GM21619 (cell line): ENCODE data around the gene PACS1.

Source experiments
- ATAC-seq: cut with Tn5 transposase; IDR thresholded peaks from one replicate; pipeline ENCODE4 v1.9.1; 2021; ENCODE audit not compliant: unreplicated experiment

Gene PACS1

DNA sequence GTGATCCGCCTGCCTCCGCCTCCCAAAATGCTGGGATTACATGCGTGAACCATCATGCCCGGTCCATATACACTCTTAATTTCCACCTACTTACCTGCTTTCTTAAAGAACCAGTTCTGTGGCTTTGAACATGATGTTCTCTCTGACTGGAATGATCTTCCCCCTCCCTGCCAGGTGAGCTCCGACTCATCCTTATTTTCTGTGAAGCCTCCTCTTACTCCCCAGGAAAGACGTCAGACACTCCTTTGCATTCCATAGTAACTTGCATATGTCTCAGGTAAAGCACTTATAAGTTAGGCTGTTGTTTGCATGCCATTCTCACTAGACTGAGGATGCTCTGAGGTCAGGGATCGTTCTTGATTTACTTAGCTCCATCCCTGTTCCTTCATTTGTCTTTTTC is 106.6 kb downstream of the PACS1 start:
- no peak for ATAC-seq

DNA sequence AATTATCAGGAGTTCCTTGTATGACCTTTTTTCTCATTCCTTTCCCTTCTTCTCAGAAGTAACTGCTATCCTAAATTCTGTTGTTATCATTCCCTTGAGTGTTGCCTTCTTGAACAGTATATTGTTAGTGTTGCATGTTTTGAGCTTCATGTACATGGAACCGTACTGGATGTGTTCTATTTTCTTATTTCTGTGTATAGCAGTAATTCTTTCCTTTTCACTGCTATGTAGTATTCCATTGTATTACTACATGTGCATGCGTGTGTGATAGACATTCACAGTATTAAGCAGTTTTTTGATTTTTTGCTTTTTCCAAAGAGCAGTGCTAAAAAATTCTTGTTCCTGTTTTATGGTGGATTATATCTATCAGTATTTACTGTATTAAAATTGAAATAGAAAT is 108.1 kb downstream of the PACS1 start:
- no peak for ATAC-seq

DNA sequence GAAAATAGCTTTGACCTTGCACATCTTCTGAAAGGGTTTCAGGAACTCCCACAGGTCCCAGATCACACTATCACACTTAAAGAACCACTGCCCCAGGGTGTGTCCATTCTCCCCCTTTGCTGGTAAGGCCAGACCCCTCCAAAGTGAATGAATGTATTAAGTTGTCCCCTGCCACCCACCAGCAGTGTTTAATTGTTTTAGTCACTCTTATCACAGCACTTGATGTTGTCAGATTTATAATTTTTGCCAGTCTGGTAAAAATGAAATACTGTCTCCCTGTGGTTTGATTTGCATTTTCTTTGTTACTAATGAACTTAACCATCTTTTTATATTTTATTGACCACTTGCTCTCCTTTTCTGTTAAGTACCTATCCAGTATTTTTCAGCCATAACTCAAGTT is 108.8 kb downstream of the PACS1 start:
- ATAC-seq = no peak

DNA sequence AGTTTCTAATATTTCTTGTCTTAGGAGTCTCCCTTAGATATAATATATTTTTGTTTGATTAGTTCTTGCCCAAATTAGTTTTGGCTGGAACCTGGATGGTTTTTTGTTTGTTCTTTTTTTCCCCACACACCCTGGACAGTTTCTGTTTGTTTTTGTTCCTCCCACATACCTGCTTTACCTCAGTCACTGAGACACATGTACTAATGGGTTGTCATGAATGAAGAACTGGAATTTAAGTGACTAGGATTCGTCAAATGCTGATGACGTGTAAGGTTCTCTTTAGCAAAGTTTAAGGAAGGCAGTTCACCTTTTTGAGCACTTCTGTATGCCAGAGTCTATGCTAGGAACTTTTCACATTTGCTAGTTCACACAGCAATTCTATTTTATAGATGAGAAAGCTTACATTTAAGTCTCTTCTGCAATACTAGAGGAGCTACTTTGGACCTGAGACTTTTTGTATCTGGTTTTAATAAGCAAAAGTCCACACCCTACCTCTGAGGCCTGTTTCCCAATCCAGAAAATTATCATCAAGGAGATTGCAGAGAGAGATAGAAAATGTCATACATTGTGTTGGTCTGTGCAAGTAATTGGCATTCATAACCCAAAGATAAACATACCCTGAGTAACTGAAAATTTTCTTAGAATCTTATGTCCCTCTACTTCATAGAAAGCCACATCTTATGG is 111.7 kb downstream of the PACS1 start:
- no peak for ATAC-seq

DNA sequence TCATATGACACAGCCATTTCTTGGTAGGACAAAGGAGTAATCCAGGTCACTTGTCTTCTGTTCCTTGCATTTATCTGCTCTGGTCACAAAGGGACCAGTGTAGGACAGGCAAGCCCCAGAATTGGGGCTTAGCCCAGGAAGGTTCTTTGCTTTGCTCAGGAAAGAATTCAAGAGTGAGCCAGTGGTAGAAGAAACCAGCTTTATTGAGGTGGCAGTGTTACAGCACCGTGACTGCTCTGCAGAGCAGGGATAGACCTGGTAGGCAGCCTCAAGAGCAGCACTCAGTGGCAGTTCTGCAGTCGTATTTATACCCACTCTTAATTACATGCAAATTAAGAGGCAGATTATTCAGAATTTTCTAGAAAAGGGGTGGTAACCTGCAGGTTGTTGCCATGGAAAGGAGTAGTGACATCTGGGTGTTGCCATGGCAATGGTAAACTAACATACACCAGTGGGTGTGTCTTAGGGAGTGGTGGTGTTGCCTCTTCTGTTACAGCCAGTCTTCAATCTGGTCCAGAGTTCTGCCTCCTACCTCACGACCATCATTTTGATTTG is 113.5 kb downstream of the PACS1 start:
- ATAC-seq = no peak

DNA sequence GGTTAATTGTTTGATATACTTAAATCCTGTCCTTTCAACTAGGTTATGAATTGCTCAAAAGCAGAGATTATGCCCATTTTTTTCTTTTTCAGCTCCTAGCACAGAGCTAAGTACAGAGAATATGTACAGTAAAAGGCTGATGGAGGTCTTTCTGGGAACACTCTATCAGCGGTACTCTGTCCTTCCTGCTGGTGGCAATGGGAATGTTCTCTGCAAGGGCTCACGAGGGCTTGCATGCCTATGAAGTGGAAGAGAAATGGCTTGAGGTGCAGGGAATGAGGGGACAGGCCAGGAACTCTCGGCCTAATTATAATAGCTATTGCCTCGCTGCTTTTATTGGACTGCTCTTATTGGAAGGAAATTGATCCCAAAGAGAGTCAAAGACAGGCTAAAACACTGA is 114.7 kb downstream of the PACS1 start:
- no peak for ATAC-seq

DNA sequence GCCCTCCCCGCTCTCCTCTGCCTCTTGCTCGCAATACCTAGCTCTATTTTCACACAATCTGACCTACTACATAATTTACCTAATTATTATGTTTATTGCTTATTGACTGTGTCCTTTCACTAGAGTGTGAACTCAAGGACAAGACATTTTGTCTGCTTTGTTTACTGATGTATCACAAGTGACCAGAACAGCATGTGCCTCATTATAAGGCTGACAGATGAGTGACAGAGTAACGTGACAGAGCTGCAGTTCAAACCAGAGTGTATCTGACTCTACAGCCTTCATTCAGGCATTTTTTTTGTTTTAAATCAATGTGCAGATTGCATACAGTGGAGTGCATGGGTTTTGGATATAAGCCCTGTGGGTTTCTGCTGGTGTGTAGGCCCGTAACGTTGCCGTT is 116.4 kb downstream of the PACS1 start:
- ATAC-seq = no peak

DNA sequence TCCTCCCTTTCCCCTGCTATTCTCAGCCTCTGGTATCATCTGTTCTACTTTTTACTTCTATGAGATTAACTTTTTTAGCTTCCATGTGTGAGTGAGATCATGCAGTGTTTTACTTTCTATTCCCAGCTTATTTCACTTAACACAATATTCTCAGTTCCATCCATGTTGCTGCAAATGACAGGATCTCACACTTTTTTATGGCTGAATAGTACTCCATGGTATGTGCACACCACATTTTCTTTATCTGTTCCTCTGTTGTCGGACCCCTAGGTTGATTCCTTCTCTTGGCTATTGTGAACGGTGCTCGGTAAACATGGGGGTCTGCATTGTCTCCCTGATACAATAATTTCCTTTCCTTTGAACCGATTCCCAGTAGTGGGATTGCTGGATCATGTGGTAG is 117.4 kb downstream of the PACS1 start:
- ATAC-seq = no peak

DNA sequence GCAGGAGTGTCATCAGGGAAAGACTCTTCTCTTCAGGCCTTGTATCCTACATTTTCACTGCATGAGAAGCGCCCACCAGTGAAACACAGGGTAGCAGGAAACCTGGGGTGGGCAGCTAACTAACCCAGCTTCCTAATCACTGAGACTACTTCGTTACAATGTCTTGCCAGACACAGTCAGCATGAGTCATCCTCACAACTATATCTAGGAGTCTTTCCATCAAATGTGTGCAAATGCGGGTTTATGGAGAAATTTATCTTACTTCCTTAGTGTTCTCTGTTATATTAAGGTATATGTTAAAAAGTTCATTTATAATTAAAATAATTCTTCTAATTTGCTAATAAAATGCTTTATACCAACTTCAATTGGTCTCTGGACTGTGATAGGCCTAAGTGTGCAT is 118.5 kb downstream of the PACS1 start:
- no peak for ATAC-seq

DNA sequence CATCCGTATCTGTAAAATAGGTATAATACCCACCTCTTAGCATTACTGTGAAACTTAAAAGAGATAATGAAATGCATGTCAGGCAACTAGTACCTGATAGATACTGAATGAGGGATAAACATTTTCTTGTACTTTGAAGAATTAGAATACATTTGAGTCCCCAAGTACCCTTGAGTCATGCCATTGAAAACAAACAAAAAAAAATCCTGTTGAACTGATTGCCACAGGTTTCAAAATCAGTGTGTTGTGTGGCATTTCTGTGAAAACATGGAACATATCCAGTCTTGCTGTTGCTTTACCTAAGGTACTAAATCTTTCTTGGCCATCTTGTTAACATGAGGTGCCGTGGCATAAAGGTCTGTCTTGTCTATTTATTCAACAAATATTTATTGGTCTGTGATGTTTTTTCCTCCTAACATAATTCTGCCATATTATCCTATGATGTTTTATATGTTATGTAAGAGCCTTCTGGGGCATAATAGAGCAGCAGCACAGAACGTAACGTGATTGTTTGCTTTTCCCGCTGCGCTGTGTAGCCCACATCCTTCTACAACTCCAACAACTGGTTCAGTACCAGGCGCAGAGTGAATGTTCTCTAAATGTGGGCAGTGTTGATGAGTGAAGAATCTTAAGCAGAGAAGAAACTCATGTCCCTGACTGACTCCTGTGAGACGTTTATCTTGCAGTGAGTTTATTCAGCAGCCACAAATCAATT is 119.1 kb downstream of the PACS1 start:
- no peak for ATAC-seq

DNA sequence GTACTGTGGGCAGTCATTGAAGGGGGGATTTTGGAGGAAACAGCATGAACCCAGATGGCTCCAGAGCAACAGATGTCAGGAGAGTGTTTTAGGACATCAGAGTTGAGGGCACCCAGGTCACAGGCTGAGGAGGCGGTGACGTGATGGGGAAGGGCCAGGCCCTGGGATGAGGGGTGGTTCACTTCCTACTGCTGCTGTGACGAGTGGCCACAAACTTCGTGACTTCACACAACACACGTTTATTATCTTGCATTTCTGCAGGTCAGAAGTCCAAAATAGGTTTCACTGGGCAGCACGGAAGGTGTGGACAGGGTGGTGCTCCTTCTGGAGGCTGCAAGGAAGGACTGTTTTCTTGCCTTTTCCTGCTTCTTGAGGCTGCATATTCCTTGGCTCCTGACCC is 120.7 kb downstream of the PACS1 start:
- ATAC-seq = no peak

DNA sequence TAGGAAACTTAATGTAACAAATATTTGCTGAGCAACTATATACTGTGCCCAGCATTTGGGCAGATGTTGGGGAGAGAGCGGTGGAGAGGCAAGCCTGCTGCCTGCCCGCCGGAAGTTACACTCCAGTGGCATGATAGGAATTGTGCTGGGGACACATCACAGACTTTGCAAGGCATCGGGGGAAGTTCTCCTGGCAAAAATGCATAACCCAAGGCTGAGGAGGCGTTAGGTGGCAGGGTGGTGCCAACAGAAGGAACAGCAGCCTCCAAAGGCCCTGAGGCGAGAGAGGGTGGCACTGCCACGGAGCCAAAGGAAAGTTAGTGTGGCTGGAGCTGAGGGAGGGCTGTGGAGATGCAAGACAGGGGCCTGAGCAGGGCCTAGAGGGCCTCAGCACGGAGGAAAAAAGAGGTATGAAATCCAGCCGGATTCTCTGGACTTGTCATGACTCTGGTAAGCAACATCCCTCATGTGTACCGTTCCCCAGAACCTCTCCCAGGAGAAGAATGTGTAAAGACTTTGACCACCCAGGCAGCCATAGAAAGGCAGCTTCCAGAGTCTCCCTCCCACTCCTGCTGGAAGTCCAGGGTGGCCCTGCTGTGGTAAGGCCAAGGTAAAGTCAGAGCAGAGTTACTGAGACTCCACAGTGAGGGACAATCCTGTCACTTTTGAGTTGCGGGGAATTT is 122.2 kb downstream of the PACS1 start:
- no peak for ATAC-seq

DNA sequence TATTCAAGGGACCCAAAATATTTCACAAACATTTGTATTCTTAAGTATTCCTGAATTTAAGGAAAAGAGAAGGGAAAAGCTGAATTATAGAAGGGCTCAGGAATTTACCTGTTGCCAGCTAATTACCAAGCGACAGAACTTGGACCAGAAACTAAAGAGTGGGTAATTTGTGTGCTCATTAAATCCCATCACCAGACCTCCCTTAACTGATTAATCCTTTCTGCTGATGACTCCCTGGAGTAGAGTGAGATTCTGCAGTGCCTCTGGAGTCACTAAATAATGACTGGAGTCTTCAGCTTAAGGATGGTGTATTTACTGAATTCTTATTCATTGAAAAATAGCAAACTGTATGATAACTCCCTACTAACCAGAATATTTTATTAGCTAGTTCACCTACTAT is 124.3 kb downstream of the PACS1 start:
- ATAC-seq = no peak

DNA sequence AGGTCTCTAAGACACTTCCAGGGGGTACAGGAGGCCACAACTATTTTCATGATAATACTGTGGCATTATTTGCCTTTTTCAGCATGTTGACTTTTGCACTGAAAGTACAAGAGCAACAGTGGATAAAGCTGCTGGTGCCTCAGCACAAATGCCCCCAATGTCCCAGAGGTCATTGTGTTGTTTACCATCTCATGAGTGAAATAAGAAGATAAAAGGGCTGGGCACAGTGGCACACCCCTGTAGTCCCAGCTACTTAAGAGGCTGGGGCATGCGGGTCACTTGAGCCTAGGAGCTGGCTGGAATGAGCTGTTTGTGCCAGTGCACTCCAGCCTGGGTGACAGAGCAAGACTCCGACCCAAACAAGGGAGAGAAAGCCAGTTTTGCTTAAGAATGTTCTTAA is 125.8 kb downstream of the PACS1 start:
- ATAC-seq = no peak

DNA sequence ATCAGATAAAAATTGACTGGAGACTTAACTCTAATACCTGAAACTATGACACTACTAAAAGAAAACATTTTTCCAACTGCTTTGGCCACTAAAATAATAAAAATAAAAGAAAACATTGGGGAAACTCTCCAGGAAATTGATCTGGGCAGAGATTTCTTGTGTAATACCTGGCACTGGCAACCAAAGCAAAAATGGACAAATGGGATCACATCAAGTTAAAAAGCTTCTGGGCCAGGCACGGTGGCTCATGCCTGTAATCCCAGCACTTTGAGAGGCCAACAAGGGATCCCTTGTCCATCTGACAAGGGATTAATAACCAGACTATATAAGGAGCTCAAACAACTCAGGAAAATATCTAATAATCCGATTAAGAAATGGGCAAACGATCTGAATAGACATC is 133.8 kb downstream of the PACS1 start:
- no peak for ATAC-seq

DNA sequence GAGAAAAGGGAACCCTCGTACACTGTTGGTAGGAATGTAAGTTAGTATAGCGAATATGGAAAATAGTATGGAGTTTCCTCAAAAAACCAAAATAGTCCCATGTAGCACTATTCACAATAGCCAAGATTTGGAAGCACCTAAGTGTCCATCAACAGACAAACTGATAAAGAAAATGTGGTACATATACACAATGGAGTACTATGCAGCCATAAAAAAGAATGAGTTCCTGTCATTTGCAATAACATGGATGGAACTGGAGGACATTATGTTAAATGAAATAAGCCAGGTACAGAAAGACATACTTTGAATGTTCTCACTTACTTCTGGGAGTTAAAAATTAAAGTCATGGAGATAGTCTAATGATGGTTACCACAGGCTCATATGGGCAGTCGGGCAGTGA is 134.3 kb downstream of the PACS1 start:
- no peak for ATAC-seq

DNA sequence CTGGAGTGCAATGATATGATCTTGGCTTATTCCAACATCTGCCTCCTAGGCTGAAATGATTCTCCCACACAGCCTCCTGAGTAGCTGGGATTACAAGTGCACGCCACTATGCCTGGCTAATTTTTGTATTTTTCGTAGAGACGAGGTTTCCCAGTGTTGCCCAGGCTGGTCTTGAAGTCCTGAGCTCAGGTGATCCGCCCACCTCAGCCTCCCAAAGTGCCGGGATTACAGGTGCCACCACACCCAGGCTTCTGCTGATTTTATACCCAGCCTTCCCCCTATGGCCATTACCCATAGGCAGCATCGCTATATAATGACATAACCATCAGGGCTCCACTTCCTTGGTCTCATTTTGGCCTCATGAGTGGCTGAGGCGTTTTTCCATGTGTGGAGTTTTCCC is 137.7 kb downstream of the PACS1 start:
- ATAC-seq = no peak

DNA sequence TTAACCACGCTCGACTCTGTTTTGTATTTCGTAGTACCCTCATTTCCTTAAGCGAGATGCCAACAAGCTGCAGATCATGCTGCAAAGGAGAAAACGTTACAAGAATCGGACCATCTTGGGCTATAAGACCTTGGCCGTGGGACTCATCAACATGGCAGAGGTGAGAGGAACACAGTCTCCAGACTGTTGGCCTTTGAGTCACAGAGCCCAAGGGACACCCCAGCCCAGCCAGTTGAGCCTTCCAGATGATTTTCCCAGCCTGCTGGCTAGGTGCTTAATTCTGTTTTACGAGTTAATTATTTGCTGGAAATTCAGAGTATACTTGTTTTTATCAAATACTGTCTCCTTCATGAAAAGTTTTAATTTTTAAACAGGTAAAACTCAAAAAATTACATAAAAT is 141.0 kb downstream of the PACS1 start:
- no peak for ATAC-seq

DNA sequence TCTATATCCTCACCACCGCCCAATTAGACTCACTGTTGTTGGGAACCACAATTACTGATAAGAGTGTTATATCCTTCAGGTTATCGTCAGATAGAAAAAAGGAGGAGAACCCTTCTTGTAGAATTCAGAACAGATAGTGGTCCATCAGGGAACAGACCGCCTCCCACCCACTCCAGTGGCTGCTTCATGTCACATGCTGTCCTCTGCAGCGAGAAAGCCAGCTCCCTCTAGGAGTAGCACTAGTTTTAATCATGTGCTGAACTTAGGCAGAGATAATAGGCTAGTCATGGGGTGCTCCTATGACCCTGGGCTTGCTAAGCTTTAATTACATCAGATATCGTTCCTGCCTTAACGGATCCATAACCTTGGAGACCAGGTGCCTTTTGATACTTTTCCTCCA is 146.8 kb downstream of the PACS1 start:
- no peak for ATAC-seq

DNA sequence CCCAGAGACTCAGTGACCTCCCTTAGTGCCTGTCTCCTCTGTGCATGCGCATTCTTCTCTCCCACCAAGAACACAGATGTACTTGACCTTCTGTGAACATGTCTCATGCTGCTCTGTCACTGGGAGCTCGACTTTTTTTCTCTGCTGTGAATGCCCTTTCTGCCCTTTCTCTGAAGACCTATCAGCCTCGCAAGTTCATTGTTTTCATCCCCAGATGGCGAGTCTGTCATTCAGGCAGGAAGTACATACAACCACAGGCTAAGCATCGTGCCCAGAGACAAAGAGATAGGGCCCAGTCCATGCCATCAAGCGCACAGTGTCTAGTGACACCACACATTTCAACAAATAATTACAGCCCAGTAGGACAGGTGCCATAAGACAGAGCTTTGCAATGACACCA is 148.0 kb downstream of the PACS1 start:
- ATAC-seq = no peak

DNA sequence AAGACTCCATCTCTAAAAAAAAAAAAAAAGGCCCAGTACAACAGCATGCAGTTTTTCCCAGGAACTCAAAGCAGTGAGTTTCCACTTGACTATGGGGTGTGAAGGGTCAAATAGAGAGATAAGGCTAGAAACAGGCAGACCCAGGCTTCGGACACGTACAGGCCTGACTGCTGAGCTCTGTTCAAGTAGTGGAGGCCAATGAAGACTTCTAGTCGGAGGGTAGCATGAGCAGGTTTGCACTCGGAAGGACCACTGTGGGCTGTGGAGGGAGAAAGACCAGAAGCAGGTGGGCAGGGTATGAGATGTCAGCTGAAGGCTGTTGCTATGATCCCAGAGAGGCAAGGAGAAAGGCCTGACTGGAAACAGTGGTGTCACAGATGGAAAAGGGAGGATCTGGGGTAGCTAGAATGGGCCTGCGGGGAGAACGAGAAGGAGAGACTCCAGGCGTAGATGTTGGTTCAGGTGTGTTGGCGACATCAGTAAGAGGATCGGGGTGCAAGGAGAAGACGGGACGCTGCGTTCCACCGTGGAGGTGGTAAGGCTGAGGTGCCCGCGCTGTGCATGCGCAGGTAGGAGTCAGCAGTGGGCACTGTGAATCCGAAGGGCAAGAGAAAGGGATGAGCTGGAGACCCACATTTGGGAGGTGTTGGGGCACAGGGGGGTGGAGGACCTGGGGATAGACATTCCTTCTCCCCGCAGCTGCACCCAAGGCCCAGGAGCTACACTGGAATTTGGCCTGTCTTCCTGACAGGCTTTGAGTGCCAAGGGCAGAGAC is 149.0 kb downstream of the PACS1 start:
- ATAC-seq = no peak
